SK-N-SH treated with all-trans-retinoic acid at 6 μM for 48 hours (cell line): Measurements from ENCODE around the gene BMS1.
"Not testable (repeated sequence)": the region's sequence is repeated elsewhere in the genome, so short reads cannot be mapped to it uniquely, and the experiment has no call there.

Experiments
- ARNTL ChIP-seq: fragments of 450-650 bp; formaldehyde crosslinking; IDR thresholded peaks from 2 replicates; pipeline ENCODE4 v1.5.0; 2020; ENCODE audit warnings: low read depth, mild to moderate bottlenecking, moderate library complexity, borderline replicate concordance
- GLIS3 ChIP-seq: fragments of 250-450 bp; sonication (Bioruptor Pico); IDR thresholded peaks from 2 replicates; pipeline ENCODE4 v1.5.0; 2020; ENCODE audit warnings: mild to moderate bottlenecking, moderate library complexity
- ISL1 ChIP-seq: fragments of 250-450 bp; sonication (Bioruptor Pico); IDR thresholded peaks from 2 replicates; pipeline ENCODE4 v2.1.2; 2022; ENCODE audit warnings: mild to moderate bottlenecking, moderate library complexity
- OSR1 ChIP-seq: fragments of 250-450 bp; sonication (Bioruptor Pico); IDR thresholded peaks from 2 replicates; pipeline ENCODE4 v1.8.0; 2022; ENCODE audit warnings: moderate library complexity, mild to moderate bottlenecking, inconsistent platforms
- PATZ1 ChIP-seq: fragments of 250-450 bp; sonication (Bioruptor Pico); IDR thresholded peaks from 2 replicates; pipeline ENCODE4 v1.8.0; 2020; ENCODE audit warnings: mild to moderate bottlenecking, moderate library complexity, borderline replicate concordance
- RARB ChIP-seq: fragments of 250-450 bp; sonication (Bioruptor Pico); IDR thresholded peaks from 2 replicates; pipeline ENCODE4 v1.8.0; 2021; ENCODE audit warnings: mild to moderate bottlenecking, moderate library complexity
- SNAI2 ChIP-seq: fragments of 250-450 bp; sonication (Bioruptor Pico); IDR thresholded peaks from 2 replicates; pipeline ENCODE4 v1.5.0; 2020; ENCODE audit warnings: mild to moderate bottlenecking, moderate library complexity
- TOX ChIP-seq: fragments of 250-450 bp; sonication (Bioruptor Pico); IDR thresholded peaks from 2 replicates; pipeline ENCODE4 v1.8.0; 2021; ENCODE audit warnings: mild to moderate bottlenecking, moderate library complexity, borderline replicate concordance
- ZFP30 ChIP-seq: fragments of 450-650 bp; formaldehyde crosslinking; IDR thresholded peaks from 2 replicates; pipeline ENCODE4 v1.5.0; 2022; ENCODE audit warnings: mild to moderate bottlenecking, moderate library complexity
- ZNF565 ChIP-seq: fragments of 450-650 bp; formaldehyde crosslinking; conservative IDR thresholded peaks from 2 replicates; pipeline ENCODE4 v1.5.0; 2020; ENCODE audit warnings: low read depth, mild to moderate bottlenecking, moderate library complexity
- TF ChIP-seq, protein P1 (sequence below): fragments of 250-450 bp; sonication (Bioruptor Pico); IDR thresholded peaks from 2 replicates; pipeline ENCODE4 v1.5.0; 2020; ENCODE audit warnings: mild to moderate bottlenecking, moderate library complexity

- not testable (repeated sequence) for TF ChIP-seq ZNF565; ISL1 (CRISPR knock-in tag); OSR1 (CRISPR knock-in tag); TOX (CRISPR knock-in tag); ARNTL (CRISPR knock-in tag); RARB; GLIS3 (CRISPR knock-in tag); ZFP30 (CRISPR knock-in tag); SNAI2; PATZ1
- TF ChIP-seq, protein P1, sequence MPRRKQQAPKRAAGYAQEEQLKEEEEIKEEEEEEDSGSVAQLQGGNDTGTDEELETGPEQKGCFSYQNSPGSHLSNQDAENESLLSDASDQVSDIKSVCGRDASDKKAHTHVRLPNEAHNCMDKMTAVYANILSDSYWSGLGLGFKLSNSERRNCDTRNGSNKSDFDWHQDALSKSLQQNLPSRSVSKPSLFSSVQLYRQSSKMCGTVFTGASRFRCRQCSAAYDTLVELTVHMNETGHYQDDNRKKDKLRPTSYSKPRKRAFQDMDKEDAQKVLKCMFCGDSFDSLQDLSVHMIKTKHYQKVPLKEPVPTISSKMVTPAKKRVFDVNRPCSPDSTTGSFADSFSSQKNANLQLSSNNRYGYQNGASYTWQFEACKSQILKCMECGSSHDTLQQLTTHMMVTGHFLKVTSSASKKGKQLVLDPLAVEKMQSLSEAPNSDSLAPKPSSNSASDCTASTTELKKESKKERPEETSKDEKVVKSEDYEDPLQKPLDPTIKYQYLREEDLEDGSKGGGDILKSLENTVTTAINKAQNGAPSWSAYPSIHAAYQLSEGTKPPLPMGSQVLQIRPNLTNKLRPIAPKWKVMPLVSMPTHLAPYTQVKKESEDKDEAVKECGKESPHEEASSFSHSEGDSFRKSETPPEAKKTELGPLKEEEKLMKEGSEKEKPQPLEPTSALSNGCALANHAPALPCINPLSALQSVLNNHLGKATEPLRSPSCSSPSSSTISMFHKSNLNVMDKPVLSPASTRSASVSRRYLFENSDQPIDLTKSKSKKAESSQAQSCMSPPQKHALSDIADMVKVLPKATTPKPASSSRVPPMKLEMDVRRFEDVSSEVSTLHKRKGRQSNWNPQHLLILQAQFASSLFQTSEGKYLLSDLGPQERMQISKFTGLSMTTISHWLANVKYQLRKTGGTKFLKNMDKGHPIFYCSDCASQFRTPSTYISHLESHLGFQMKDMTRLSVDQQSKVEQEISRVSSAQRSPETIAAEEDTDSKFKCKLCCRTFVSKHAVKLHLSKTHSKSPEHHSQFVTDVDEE = not testable (repeated sequence)
Observed at GRCh38 chr10:42741536-42741935, 41.1 kb upstream of the BMS1 start.
